CD14-positive monocyte (primary cell): ENCODE results near the gene DUSP28. TPM values are rescaled to one million over a fixed set of nuclear protein-coding genes. Genes with fewer than 3 reads are reported as not detected.

Experiments
- DNase-seq, 3 donors: peaks; one replicate each; pipeline ENCODE4 v3.0.0-alpha.2; 2011 to 2022
- H2AFZ ChIP-seq: 2 replicates; pipeline ENCODE4 v1.6.0; 2012; ENCODE audit warnings: mild to moderate bottlenecking, low read depth, low read length, inconsistent platforms; ENCODE audit not compliant: insufficient read depth, poor library complexity, severe bottlenecking
- H3K27ac ChIP-seq, 2 donors: 1 replicate in 1 of 2; 2 replicates in 1 of 2; pipeline ENCODE4 v1.5.1; 2012 to 2013; ENCODE audit warnings: low read length in 2 of 2, control low read depth in 1 of 2, inconsistent platforms in 1 of 2, low read depth in 1 of 2, mild to moderate bottlenecking in 1 of 2
- H3K27me3 ChIP-seq, 2 donors: one replicate each; pipeline versions ENCODE4 v1.6.0 to v1.6.1; 2011 to 2013; ENCODE audit warnings: low read length in 2 of 2; ENCODE audit not compliant: control insufficient read depth in 2 of 2, insufficient read depth in 2 of 2
- H3K36me3 ChIP-seq, 2 donors: replicated peaks in 1 of 2; 1 replicate in 1 of 2; 2 replicates in 1 of 2; pipeline versions ENCODE4 v1.5.1 to v1.6.1; 2012 to 2013; ENCODE audit warnings: low read length in 2 of 2, control low read depth in 1 of 2, inconsistent platforms in 1 of 2, mild to moderate bottlenecking in 1 of 2; ENCODE audit not compliant: insufficient read depth in 2 of 2, control insufficient read depth in 1 of 2
- H3K4me1 ChIP-seq, 2 donors: 1 replicate in 1 of 2; 2 replicates in 1 of 2; pipeline versions ENCODE4 v1.5.1 to v1.6.1; 2012 to 2013; ENCODE audit warnings: low read length in 2 of 2, control low read depth in 1 of 2, inconsistent platforms in 1 of 2, mild to moderate bottlenecking in 1 of 2, moderate library complexity in 1 of 2; ENCODE audit not compliant: insufficient read depth in 2 of 2, control insufficient read depth in 1 of 2
- H3K4me2 ChIP-seq: replicated peaks from 2 replicates; pipeline ENCODE3; 2012; ENCODE audit warnings: low read length, moderate library complexity, mild to moderate bottlenecking; ENCODE audit not compliant: poor library complexity, severe bottlenecking; ENCODE audit errors: extremely low read depth
- H3K4me3 ChIP-seq, 3 experiments: fragments of 200-600 bp in 1 of 3; sonication (generic) in 1 of 3; replicated peaks in 1 of 3; 1 replicate in 2 of 3; 2 replicates in 1 of 3; pipeline ENCODE4 v1.5.1; 2011 to 2013; ENCODE audit warnings: low read length in 3 of 3, mild to moderate bottlenecking in 3 of 3, control low read depth in 2 of 3, low read depth in 2 of 3, inconsistent platforms in 1 of 3, moderate library complexity in 1 of 3
- H3K79me2 ChIP-seq: 2 replicates; pipeline ENCODE4 v1.6.0; 2012; ENCODE audit warnings: mild to moderate bottlenecking, control low read depth, inconsistent platforms, low read length, moderate library complexity; ENCODE audit not compliant: insufficient read depth
- H3K9ac ChIP-seq: 2 replicates; pipeline ENCODE4 v1.6.0; 2017; ENCODE audit warnings: low read length, mild to moderate bottlenecking; ENCODE audit not compliant: insufficient read depth, poor library complexity, severe bottlenecking
- H3K9me3 ChIP-seq, 2 donors: replicated peaks in 1 of 2; 1 replicate in 1 of 2; 2 replicates in 1 of 2; pipeline versions ENCODE4 v1.5.1 to v1.6.1; 2012 to 2013; ENCODE audit warnings: low read length in 2 of 2, control low read depth in 1 of 2; ENCODE audit not compliant: control insufficient read depth in 1 of 2, insufficient read depth in 1 of 2
- H4K20me1 ChIP-seq: 2 replicates; pipeline ENCODE4 v1.6.0; 2012; ENCODE audit warnings: mild to moderate bottlenecking, low read length, control low read depth, moderate library complexity; ENCODE audit not compliant: insufficient read depth
- H3K27ac Mint-ChIP-seq, 7 donors: one replicate each; pipeline ENCODE4 v1.8.0; 2020; ENCODE audit warnings: mild to moderate bottlenecking in 7 of 7, mixed read lengths in 7 of 7, moderate library complexity in 6 of 7, inconsistent platforms in 2 of 7
- H3K27me3 Mint-ChIP-seq, 3 donors: one replicate each; pipeline ENCODE4 v1.8.0; 2021 to 2022; ENCODE audit warnings: low read depth in 3 of 3, mild to moderate bottlenecking in 3 of 3, mixed read lengths in 3 of 3, moderate library complexity in 3 of 3, inconsistent platforms in 1 of 3
- H3K36me3 Mint-ChIP-seq, 2 donors: one replicate each; pipeline ENCODE4 v1.8.0; 2020; ENCODE audit warnings: mixed read lengths in 2 of 2, inconsistent platforms in 1 of 2, mild to moderate bottlenecking in 1 of 2
- H3K4me1 Mint-ChIP-seq: one replicate; pipeline ENCODE4 v1.8.0; 2020; ENCODE audit warnings: mild to moderate bottlenecking, mixed read lengths
- H3K4me3 Mint-ChIP-seq, 2 donors: one replicate each; pipeline ENCODE4 v1.8.0; 2020; ENCODE audit warnings: mild to moderate bottlenecking in 2 of 2, mixed read lengths in 2 of 2, moderate library complexity in 1 of 2
- H3K9me3 Mint-ChIP-seq, 7 donors: one replicate each; pipeline ENCODE4 v1.8.0; 2020 to 2022; ENCODE audit warnings: mixed read lengths in 7 of 7, mild to moderate bottlenecking in 6 of 7, moderate library complexity in 6 of 7, inconsistent platforms in 2 of 7
- WGBS: methylation state at CpG from one replicate; pipeline ENCODE4 v1.1.5; 2013; ENCODE audit warnings: missing lambda C conversion rate; ENCODE audit not compliant: insufficient coverage; 5-methylcytosine and 5-hydroxymethylcytosine counted together
- intact Hi-C, 2 donors: fragments of 100-400 bp; cut with micrococcal nuclease; formaldehyde crosslinking; loops; one replicate each; pipeline versions ENCODE4 v1.15.0 to v1.15.1; 2023
- polyA plus RNA-seq, 3 donors: library from polyadenylated mRNA; depleted of rRNA in 1 of 3; unstranded in 2 of 3; stranded (reverse) in 1 of 3; fragments of 300-500 nt in 2 of 3; fragments of >200 nt in 1 of 3; fragmentation: Illumina TruSeq in 2 of 3; gene quantifications; 1 replicate in 2 of 3; 2 replicates in 1 of 3; pipeline ENCODE4 v1.2.3, GENCODE V29; 2012 to 2021
- TF ChIP-seq, protein P1 (sequence below): fragments of 200-600 bp; IDR thresholded peaks from one replicate; pipeline ENCODE4 v1.8.0; 2022; ENCODE audit warnings: antibody characterized with exemption, mild to moderate bottlenecking

Gene DUSP28
- polyA plus RNA-seq, 3 donors = 10.8 to 17.7 (median 17.1) TPM

GRCh38 chr2:240585681-240586197 lies 25.6 kb downstream of the DUSP28 start:
- TF ChIP-seq, protein P1, sequence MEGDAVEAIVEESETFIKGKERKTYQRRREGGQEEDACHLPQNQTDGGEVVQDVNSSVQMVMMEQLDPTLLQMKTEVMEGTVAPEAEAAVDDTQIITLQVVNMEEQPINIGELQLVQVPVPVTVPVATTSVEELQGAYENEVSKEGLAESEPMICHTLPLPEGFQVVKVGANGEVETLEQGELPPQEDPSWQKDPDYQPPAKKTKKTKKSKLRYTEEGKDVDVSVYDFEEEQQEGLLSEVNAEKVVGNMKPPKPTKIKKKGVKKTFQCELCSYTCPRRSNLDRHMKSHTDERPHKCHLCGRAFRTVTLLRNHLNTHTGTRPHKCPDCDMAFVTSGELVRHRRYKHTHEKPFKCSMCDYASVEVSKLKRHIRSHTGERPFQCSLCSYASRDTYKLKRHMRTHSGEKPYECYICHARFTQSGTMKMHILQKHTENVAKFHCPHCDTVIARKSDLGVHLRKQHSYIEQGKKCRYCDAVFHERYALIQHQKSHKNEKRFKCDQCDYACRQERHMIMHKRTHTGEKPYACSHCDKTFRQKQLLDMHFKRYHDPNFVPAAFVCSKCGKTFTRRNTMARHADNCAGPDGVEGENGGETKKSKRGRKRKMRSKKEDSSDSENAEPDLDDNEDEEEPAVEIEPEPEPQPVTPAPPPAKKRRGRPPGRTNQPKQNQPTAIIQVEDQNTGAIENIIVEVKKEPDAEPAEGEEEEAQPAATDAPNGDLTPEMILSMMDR = no peak
- Histone ChIP-seq H3K4me2 (peak overlapping the region; percentile 96), H3K9me3 (no peaks in the 10 kb centered on the region), H3K9ac (peak overlapping the region; percentile 83), H3K4me3 (peak overlapping the region; percentile 46 to 83 (median 80)), H4K20me1 (peaks cover 37% of the 10 kb centered on the region), H3K36me3 (peaks cover 9 to 24% of the 10 kb centered on the region in 2 donors), H3K79me2 (peaks cover 92% of the 10 kb centered on the region), H3K27me3 (no peaks in the 10 kb centered on the region), H3K4me1 (peaks cover 38 to 49% of the 10 kb centered on the region in 2 donors), H3K27ac (peak overlapping the region; percentile 93 to 94), H2AFZ (peak overlapping the region; percentile 81)
- Mint-ChIP-seq H3K4me1 (peaks cover 63% of the 10 kb centered on the region), H3K27ac (peak overlapping the region; percentile 95 to 99 (median 98)), H3K27me3 (peaks cover 0 to 3% (median 2%) of the 10 kb centered on the region in 3 donors), H3K9me3 (peaks cover 0 to 3% (median 0%) of the 10 kb centered on the region in 7 donors), H3K4me3 (peak overlapping the region; percentile 92 to 93), H3K36me3 (peaks cover 36 to 38% of the 10 kb centered on the region in 2 donors)
- intact Hi-C loops = loop anchor here (2.0 to 10.0 kb wide), 6 partner anchors 19 to 561 kb away; partner anchors contain the start of genes DUSP28 (in 1 of the 2) and NDUFA10 (in 1 of the 2)
- DNase-seq = no peak
- 22% methylated on average over 12 of the region's 20 CpGs for WGBS

DNA sequence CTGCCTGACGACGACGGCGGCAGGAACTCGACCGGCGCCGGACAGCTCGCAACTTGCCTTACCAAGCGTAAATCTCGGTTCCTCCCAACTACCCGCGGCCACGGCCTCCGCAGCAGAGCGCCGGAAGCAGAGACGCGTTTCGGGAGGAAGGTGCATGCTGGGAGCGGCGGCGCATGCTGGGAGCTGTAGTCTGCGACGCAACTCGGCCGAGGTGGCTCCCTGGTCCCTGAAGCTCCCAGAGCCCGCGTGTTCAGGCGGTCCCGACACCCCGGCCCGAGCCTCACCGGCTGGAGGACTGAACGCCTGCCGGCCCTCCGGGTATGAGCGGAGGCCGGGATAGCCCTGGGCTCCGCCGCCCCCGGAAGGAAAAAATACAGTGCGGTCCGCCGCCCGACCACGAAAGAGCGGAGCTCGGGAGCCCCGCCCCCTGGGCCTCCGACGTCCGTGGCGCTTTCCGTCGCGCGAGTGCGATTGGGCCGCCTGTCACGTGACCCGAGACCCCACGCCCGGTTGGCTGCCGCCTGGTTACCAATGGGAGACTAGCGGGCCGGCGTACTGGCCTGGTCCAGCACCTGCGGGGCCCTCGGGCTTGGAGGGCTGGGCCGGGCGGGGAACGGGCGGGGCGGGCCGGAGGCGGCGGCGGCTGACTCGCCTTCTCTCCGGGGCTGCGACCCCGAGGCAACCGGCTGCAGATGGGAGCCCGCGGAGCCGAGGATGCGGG lies 26.2 kb downstream of the DUSP28 start, which contains the start of gene CAPN10:
TSS of gene CAPN10 (plus strand) at position 537 of the 721 bp plus-strand sequence. CDS start at position 715, 178 bp downstream.
- H2AFZ ChIP-seq = peak within 1 kb of the TSS; percentile 81
- Mint-ChIP-seq H3K27ac (peak within 1 kb of the TSS; percentile 95 to 99 (median 98)), H3K9me3 (peaks cover 0 to 3% (median 0%) of the 10 kb centered on the region in 7 donors), H3K36me3 (peaks cover 39 to 40% of the 10 kb centered on the region in 2 donors), H3K4me3 (peak within 1 kb of the TSS; percentile 92 to 93), H3K4me1 (peaks cover 59% of the 10 kb centered on the region), H3K27me3 (peaks cover 0 to 3% (median 2%) of the 10 kb centered on the region in 3 donors)
- peaks cover 35 to 45% of the 10 kb centered on the region in 2 donors for H3K4me1 ChIP-seq
- peak within 1 kb of the TSS; percentile 46 to 83 (median 80) for H3K4me3 ChIP-seq
- DNase-seq = peak; percentile 94 to 97 (median 94)
- TF ChIP-seq, protein P1 = no peak
- peak within 1 kb of the TSS; percentile 83 for H3K9ac ChIP-seq
- peak within 1 kb of the TSS; percentile 96 for H3K4me2 ChIP-seq
- H3K27me3 ChIP-seq = no peaks in the 10 kb centered on the region
- H3K36me3 ChIP-seq = peaks cover 15 to 30% of the 10 kb centered on the region in 2 donors
- WGBS = under 1% methylated on average over 88 of the region's 88 CpGs
- intact Hi-C loops = loop anchor here (2.0 to 10.0 kb wide), 5 partner anchors 20 to 562 kb away; partner anchors contain the start of gene NDUFA10 (in 1 of the 2)
- H3K9me3 ChIP-seq = no peaks in the 10 kb centered on the region
- peaks cover 40% of the 10 kb centered on the region for H4K20me1 ChIP-seq
- peaks cover 92% of the 10 kb centered on the region for H3K79me2 ChIP-seq
- peak within 1 kb of the TSS; percentile 93 to 94 for H3K27ac ChIP-seq
